Measurements from ENCODE around the gene CISH. TPM values are rescaled to one million over a fixed set of nuclear protein-coding genes. Genes with fewer than 3 reads are reported as not detected.

CISH gene, protein sequence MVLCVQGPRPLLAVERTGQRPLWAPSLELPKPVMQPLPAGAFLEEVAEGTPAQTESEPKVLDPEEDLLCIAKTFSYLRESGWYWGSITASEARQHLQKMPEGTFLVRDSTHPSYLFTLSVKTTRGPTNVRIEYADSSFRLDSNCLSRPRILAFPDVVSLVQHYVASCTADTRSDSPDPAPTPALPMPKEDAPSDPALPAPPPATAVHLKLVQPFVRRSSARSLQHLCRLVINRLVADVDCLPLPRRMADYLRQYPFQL
- polyA plus RNA-seq (ENCODE audit: insufficient read length in 10 of 10) = 10 to 100 TPM in 8 of 10 donors, 1 to 10 TPM in 2; 8.6 to 14.7 (median 11.6) TPM
- long read RNA-seq, donor 1, full-length matches to known transcripts = 5 of 12 reads
- long read RNA-seq, donor 1, partial matches to known transcripts = 7 of 12 reads
- long read RNA-seq, donor 1, other reads (novel, unspliced or antisense) = 0 of 12 reads
- long read RNA-seq, donor 2, partial matches to known transcripts = 0 of 3 reads
- long read RNA-seq, donor 2, other reads (novel, unspliced or antisense) = 0 of 3 reads
- long read RNA-seq, donor 3 = 0 reads
- long read RNA-seq, donor 4, full-length matches to known transcripts = 7 of 7 reads
- long read RNA-seq, donor 4, partial matches to known transcripts = 0 of 7 reads
- long read RNA-seq, donor 4, other reads (novel, unspliced or antisense) = 0 of 7 reads
- long read RNA-seq, donor 5, full-length matches to known transcripts = 16 of 16 reads
- long read RNA-seq, donor 5, partial matches to known transcripts = 0 of 16 reads
- long read RNA-seq, donor 5, other reads (novel, unspliced or antisense) = 0 of 16 reads
- long read RNA-seq, donor 6, full-length matches to known transcripts = 7 of 7 reads
- long read RNA-seq, donor 6, partial matches to known transcripts = 0 of 7 reads
- long read RNA-seq, donor 6, other reads (novel, unspliced or antisense) = 0 of 7 reads
- long read RNA-seq, donor 7, full-length matches to known transcripts = 5 of 5 reads
- long read RNA-seq, donor 7, partial matches to known transcripts = 0 of 5 reads
- long read RNA-seq, donor 7, other reads (novel, unspliced or antisense) = 0 of 5 reads
- long read RNA-seq, donor 8, full-length matches to known transcripts = 2 of 2 reads
- long read RNA-seq, donor 8, partial matches to known transcripts = 0 of 2 reads
- long read RNA-seq, donor 8, other reads (novel, unspliced or antisense) = 0 of 2 reads
- long read RNA-seq, donor 9 = 0 reads

DNA sequence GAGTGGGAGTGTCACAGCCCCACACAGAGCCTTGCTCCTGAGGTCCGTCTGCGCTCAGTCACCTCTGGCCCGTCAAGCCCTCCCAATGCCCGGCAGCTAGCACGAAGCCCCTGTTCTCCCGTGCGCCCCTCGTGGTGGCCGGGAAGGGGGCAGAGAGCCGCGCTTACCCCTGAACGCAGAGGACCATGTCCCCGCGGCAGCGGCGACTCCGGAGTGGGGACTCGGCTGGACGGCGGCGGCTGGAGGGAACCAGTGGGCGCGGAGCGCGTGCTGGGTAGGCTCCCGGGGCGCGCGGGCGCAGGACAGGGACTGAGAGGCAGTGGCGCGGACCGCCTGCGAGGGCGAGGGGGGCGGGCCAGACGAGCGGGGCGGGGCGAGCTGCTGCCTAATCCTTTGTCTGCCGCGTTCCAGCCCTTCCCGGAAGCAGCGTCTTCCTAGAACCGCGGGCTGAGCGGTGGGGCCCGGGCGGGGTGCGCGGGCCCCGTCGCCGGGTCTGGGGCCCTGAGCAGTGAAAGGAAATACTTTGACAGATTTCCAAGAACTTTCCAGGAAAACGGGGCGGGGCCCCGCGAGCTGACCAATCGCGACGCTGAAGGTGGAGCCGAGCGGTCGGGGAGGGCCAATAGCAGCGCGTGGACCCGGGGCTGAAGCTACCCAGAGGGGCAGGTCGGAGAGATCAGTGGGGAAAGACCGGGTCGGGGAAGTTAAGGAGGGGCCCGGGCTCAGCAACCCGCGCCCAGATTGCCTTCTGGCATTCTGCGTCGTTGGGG is at the start of gene CISH:
Gene CISH, minus strand, starts transcription at position 311 of the 770 bp plus-strand sequence. Its CDS starts 124 bp downstream, at position 187.
- peak; percentile 97 to 99 (median 98) for DNase-seq

- no peak for DNase-seq
Observed at GRCh38 chr3:50660386-50660785, 48.8 kb upstream of the CISH start.

DNA sequence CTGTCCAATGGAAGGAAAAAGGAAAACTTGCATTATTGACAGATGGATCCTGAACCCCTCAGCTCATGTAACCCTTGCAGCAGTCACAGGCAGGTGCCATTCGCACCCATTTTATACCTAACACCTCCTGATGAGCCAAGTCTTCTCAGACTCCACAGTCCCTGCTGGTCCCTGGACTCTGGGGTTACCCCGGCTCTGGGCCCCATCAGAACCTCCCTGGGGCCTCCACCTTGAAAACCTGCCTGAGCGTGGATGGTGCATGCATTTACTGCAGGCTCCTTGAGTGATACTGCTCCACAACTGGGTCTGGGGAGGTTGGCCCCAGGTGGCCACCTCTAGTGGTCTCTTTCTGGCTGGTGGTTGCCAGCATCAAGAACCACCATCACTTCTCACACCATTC is 47.3 kb upstream of the CISH start:
- DNase-seq = no peak

GRCh38 chr3:50658416-50658815 is 46.8 kb upstream of the CISH start:
- no peak for DNase-seq

DNA sequence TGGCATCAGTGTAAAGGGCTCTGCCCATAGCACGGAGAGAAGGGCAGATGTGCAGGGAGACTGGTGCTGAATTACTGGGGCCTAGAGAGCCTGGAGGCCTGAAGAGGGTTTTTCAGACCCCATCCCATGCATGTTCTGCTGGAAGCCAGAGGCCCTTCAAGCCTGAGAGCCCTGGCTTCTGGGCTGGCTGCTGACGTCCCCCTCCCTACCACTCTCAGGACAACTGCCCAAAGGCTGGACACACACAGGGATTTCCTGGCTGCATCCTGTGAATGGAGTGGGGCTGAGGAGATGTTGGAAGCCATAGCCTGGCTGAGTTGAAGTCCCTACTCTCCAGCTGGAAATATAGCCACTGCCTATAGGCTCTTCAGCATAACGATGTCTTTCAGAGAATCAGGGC is 46.2 kb upstream of the CISH start:
- no peak for DNase-seq

- DNase-seq = no peak
Observed at GRCh38 chr3:50657407-50657806, 45.8 kb upstream of the CISH start.

DNA sequence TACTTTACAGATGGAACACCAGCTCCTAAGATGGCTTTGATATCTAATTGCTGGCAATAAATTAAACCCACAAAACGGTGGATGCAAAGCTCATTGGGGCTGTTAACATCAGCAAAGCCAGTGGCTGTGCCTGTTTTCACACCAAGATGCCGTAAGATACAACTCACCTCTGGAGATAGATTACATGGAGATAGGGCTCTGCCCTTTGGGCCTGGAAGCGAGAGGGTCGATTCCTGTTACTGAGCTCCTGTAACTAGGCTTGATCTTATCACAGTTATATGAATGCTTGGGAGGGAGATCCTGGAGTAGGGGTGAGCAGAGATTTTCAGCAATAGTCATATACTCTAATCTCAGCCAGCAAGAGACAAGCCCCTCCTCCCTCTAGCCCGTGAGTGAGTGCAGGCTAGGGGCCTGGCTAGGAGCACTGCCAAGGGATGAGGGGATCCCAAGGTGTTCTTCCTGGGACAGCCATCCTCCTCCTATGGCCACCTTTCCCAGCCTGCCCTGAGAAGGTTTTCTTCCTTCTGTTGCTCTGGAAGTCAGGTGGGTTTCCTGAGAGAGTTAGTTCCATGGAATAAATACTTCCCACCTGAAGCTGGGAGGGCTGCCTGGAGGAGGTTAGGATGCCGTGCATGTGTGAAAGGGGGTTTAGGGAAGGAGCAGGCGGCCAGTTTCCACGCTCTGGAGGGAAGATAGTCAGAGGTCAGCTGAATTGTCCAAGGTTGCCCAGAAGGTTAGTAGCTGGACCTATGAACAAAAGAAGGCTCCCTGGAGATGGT is 45.0 kb upstream of the CISH start:
- DNase-seq = no peak

- DNase-seq = no peak
Observed at GRCh38 chr3:50655009-50655830, 43.6 kb upstream of the CISH start.

DNA sequence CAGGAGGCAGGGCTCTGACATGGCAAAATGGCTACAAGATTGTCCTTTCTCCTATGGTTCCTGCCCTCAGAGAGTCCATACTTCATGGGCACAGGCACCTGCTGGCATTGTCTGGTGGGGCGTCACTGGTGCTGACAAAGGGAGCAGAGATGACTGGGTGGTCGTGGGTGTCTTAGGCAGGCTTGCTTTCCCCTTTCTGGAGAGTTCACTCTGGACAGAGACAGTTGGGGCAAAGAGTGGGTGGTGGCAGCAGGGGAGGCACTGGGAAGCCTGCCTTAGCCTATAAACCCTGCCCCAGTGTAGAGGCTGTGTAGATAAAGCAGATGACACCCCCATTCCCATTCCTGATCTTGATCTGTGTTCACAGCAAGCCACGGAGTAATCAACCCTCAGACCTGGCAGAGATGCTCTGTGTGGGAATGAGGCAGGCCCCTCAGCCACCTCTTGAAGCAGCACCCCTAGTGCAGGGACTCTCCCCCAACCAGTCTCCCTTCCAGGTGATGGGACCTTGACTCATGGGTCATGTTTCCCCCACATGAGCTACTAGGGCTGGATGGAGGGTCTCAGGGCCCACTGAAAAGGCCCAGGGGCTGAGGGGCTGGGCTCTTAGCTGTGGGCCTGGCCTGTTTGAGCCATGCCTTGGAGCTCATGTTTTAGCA is 42.5 kb upstream of the CISH start:
- DNase-seq = no peak

DNA sequence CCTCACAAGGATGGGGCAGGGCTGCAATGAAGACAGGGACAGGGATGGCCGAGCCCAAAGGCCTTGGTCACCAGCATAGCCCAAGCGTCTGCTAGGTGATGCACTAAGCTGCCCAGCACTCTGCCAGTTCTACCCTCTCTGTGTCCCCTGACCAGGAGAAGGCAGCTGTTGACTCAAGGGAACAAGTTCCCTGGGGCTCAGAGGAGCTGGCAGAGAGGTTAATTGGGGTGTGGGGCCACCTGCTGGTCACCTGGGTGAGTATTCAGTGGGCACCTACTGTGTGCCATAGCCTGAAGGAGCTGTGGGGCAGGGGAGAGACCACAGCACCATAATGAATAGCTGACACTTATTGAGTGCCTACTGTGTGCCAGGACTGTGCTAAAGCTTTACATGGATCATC is 41.1 kb upstream of the CISH start:
- no peak for DNase-seq

DNA sequence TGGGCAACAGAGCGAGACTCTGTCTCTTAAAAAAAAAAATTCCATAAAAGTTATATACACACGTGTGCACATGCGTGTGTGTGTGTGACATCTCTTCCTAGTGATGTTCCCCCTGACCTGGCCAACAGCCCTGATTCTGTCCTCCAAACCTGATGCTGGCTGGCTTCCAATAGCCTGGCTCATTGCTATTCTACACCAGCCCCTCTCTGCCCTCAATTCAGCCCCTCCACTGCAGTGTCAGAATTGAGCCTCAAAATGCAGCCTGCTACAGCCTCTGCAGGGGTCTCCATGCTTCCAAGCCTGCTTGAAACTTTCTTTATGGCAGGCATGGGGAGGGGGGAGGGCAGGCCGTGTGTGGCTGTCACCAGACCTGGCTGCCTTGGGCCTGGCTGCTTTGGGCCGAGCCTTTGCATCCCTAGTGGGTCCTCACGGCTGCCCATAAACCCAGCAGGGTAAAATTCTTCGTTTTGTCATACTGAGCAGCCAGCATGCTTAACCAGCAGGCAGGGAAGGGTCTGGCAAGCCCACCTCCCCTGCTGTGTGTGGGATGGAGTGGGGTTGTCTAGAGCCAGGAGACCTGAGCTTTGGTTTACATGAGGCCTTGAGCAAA is 40.5 kb upstream of the CISH start:
- no peak for DNase-seq

GRCh38 chr3:50651445-50651844 is 39.9 kb upstream of the CISH start:
- no peak for DNase-seq

GRCh38 chr3:50650018-50650417 is 38.4 kb upstream of the CISH start:
- no peak for DNase-seq

GRCh38 chr3:50649451-50649931 is 37.9 kb upstream of the CISH start:
- DNase-seq = no peak

GRCh38 chr3:50648944-50649343 is 37.4 kb upstream of the CISH start:
- DNase-seq = no peak

DNA sequence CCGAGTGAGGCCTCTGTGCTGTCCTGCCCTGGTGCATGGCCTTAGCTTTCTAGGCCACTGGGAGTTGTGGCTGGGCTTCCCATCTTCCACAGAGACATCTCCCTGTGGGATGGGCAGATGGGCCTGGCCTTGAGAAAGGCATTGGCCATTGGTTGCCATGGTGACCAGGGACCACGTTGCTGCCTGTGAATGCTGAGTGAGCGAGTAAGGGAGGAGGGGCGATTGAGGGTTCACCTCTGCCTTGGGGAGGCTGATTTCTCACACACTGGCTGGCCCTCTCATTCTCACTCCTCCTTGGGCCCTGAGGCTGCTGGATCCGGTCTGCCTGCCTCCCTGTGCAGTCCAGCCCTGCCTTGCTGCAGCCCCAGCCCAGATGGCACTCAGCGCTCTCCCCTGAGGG is 36.7 kb upstream of the CISH start:
- no peak for DNase-seq

DNA sequence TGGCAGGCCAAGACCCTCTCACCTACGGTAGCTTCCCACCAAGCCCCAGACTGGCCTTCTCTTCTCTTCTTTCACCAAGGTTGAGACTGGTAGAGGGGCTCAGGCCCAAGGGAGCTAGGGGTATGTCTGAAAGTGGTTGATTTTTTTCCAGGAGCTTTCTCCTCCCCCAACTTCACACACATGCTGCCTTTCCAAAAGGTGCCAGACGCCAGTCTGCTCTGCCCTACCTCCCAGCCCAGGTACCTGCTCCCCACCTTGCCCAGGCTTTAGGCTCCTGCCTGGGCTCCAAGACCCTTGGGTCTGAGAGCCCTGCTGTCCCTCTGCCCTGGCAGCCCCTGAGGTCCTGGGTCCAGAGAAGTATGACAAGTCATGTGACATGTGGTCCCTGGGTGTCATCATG is 33.8 kb upstream of the CISH start:
- DNase-seq = no peak

- DNase-seq = peak in 2 of 3 donors; percentile 48 to 55
Observed at GRCh38 chr3:50644561-50644960, 33.0 kb upstream of the CISH start.

Data from muscle of back (tissue), 13 donors.